Nephron (organoid): Measurements from ENCODE around the gene KIR3DL2.
"Not testable (repeated sequence)": the region's sequence is repeated elsewhere in the genome, so short reads cannot be mapped to it uniquely, and the experiment has no call there.

Source experiments
- H3K27ac Mint-ChIP-seq, 3 experiments: 2 replicates each; pipeline ENCODE4 v1.8.0; 2020; ENCODE audit warnings: mixed read lengths in 3 of 3, mild to moderate bottlenecking in 2 of 3, moderate library complexity in 1 of 3
- H3K27me3 Mint-ChIP-seq: 2 replicates; pipeline ENCODE4 v1.8.0; 2021; ENCODE audit warnings: low read depth, mild to moderate bottlenecking, moderate library complexity, mixed read lengths
- H3K36me3 Mint-ChIP-seq: 2 replicates; pipeline ENCODE4 v1.8.0; 2020; ENCODE audit warnings: low read depth, mixed read lengths
- H3K4me1 Mint-ChIP-seq: 2 replicates; pipeline ENCODE4 v1.8.0; 2020; ENCODE audit warnings: mixed read lengths
- H3K4me3 Mint-ChIP-seq, 3 experiments: 2 replicates each; pipeline ENCODE4 v1.8.0; 2020; ENCODE audit warnings: mild to moderate bottlenecking in 3 of 3, mixed read lengths in 3 of 3, moderate library complexity in 2 of 3
- H3K9me3 Mint-ChIP-seq: 2 replicates; pipeline ENCODE4 v1.8.0; 2020; ENCODE audit warnings: mixed read lengths
- CTCF ChIP-seq, 3 experiments: fragments of 200-600 bp; sonication (generic); IDR thresholded peaks; one replicate each; pipeline ENCODE4 v1.5.0; 2021; ENCODE audit warnings: antibody characterized with exemption in 3 of 3; ENCODE audit not compliant: unreplicated experiment in 3 of 3

The KIR3DL2 gene

GRCh38 chr19:54817670-54818536 lies 32.3 kb upstream of the KIR3DL2 start:
- Mint-ChIP-seq H3K4me1 (no peaks in the 10 kb centered on the region), H3K9me3 (peaks cover 67% of the 10 kb centered on the region), H3K4me3 (no peak overlapping the region), H3K36me3 (peaks cover 6% of the 10 kb centered on the region), H3K27ac (no peak overlapping the region), H3K27me3 (no peaks in the 10 kb centered on the region)
- TF ChIP-seq CTCF (IDR thresholded peaks at IDR 0.05; ENCODE audit: unreplicated experiment in 3 of 3), result no peak

- H3K9me3 Mint-ChIP-seq, result peaks cover 41% of the 10 kb centered on the region
- H3K36me3 Mint-ChIP-seq, H3K4me3 Mint-ChIP-seq, H3K27ac Mint-ChIP-seq, H3K27me3 Mint-ChIP-seq, H3K4me1 Mint-ChIP-seq: not testable (repeated sequence)
These were observed 25.8 kb upstream of the KIR3DL2 start for GRCh38 chr19:54824416-54824815.

GRCh38 chr19:54825326-54825725 lies 24.9 kb upstream of the KIR3DL2 start:
- not testable (repeated sequence) for H3K27me3 Mint-ChIP-seq, H3K36me3 Mint-ChIP-seq, H3K4me1 Mint-ChIP-seq, H3K27ac Mint-ChIP-seq, H3K4me3 Mint-ChIP-seq
- H3K9me3 Mint-ChIP-seq, result peaks cover 41% of the 10 kb centered on the region

- not testable (repeated sequence) for H3K36me3 Mint-ChIP-seq, H3K27me3 Mint-ChIP-seq, H3K4me3 Mint-ChIP-seq, H3K27ac Mint-ChIP-seq, H3K4me1 Mint-ChIP-seq
- H3K9me3 Mint-ChIP-seq, result peaks cover 43% of the 10 kb centered on the region
These were observed 22.2 kb upstream of the KIR3DL2 start for GRCh38 chr19:54828064-54828463.

- not testable (repeated sequence) for H3K4me3 Mint-ChIP-seq, H3K36me3 Mint-ChIP-seq, H3K27me3 Mint-ChIP-seq, H3K4me1 Mint-ChIP-seq, H3K27ac Mint-ChIP-seq
- peaks cover 43% of the 10 kb centered on the region for H3K9me3 Mint-ChIP-seq
These were observed 17.7 kb upstream of the KIR3DL2 start, which contains the start of gene KIR2DS4 for GRCh38 chr19:54832496-54832895. Gene KIR2DS4, plus strand, starts transcription at chr19:54832676.

GRCh38 chr19:54835126-54835525 lies 15.1 kb upstream of the KIR3DL2 start:
- H3K4me1 Mint-ChIP-seq, H3K27ac Mint-ChIP-seq, H3K4me3 Mint-ChIP-seq, H3K36me3 Mint-ChIP-seq, H3K27me3 Mint-ChIP-seq: not testable (repeated sequence)
- H3K9me3 Mint-ChIP-seq, result peaks cover 47% of the 10 kb centered on the region

GRCh38 chr19:54837522-54837921 lies 12.7 kb upstream of the KIR3DL2 start:
- not testable (repeated sequence) for H3K27ac Mint-ChIP-seq, H3K4me3 Mint-ChIP-seq, H3K4me1 Mint-ChIP-seq, H3K27me3 Mint-ChIP-seq, H3K36me3 Mint-ChIP-seq
- H3K9me3 Mint-ChIP-seq, result peaks cover 33% of the 10 kb centered on the region

- not testable (repeated sequence) for H3K36me3 Mint-ChIP-seq, H3K4me3 Mint-ChIP-seq
These were observed 7.1 kb upstream of the KIR3DL2 start for GRCh38 chr19:54843171-54843570.

GRCh38 chr19:54850930-54851329 lies 687 bp downstream of the KIR3DL2 start:
- Mint-ChIP-seq H3K27me3 (no peaks in the 10 kb centered on the region), H3K9me3 (peaks cover 66% of the 10 kb centered on the region), H3K36me3 (no peaks in the 10 kb centered on the region), H3K27ac (no peak overlapping the region), H3K4me3 (no peak overlapping the region), H3K4me1 (no peaks in the 10 kb centered on the region)
- TF ChIP-seq CTCF (IDR thresholded peaks at IDR 0.05; ENCODE audit: unreplicated experiment in 3 of 3), result no peak

More at GRCh38 chr19:54843171-54843570, 7.1 kb upstream of the KIR3DL2 start:
- H3K9me3 Mint-ChIP-seq, result peaks cover 43% of the 10 kb centered on the region
- not testable (repeated sequence) for H3K4me1 Mint-ChIP-seq, H3K27ac Mint-ChIP-seq, H3K27me3 Mint-ChIP-seq
